Nephron progenitor cell (in vitro differentiated cells): ENCODE results near the gene STMN3.
A peak's percentile ranks its signal among the peaks of the same experiment; 100 is the strongest.
"Not testable (repeated sequence)": the region's sequence is repeated elsewhere in the genome, so short reads cannot be mapped to it uniquely, and the experiment has no call there.

Source experiments
- DNase-seq: peaks from one replicate; pipeline ENCODE4 v3.0.0; 2021
- H3K27ac Mint-ChIP-seq: 2 replicates; pipeline ENCODE4 v1.8.0; 2021; ENCODE audit warnings: mild to moderate bottlenecking, moderate library complexity, mixed read lengths
- H3K27me3 Mint-ChIP-seq: 2 replicates; pipeline ENCODE4 v1.8.0; 2021; ENCODE audit warnings: mild to moderate bottlenecking, low read depth, mixed read lengths; ENCODE audit not compliant: poor library complexity
- H3K36me3 Mint-ChIP-seq: 2 replicates; pipeline ENCODE4 v1.8.0; 2021; ENCODE audit warnings: low read depth, mixed read lengths
- H3K4me1 Mint-ChIP-seq: 2 replicates; pipeline ENCODE4 v1.8.0; 2021; ENCODE audit warnings: mixed read lengths
- H3K4me3 Mint-ChIP-seq: 2 replicates; pipeline ENCODE4 v1.8.0; 2021; ENCODE audit warnings: mild to moderate bottlenecking, moderate library complexity, mixed read lengths
- H3K9me3 Mint-ChIP-seq: 2 replicates; pipeline ENCODE4 v1.8.0; 2021; ENCODE audit warnings: mild to moderate bottlenecking, moderate library complexity, mixed read lengths
- TF ChIP-seq, protein P1 (sequence below): fragments of 200-600 bp; sonication (generic); IDR thresholded peaks from 2 replicates; pipeline ENCODE4 v1.5.0; 2021; ENCODE audit warnings: antibody characterized with exemption

STMN3 gene

DNA sequence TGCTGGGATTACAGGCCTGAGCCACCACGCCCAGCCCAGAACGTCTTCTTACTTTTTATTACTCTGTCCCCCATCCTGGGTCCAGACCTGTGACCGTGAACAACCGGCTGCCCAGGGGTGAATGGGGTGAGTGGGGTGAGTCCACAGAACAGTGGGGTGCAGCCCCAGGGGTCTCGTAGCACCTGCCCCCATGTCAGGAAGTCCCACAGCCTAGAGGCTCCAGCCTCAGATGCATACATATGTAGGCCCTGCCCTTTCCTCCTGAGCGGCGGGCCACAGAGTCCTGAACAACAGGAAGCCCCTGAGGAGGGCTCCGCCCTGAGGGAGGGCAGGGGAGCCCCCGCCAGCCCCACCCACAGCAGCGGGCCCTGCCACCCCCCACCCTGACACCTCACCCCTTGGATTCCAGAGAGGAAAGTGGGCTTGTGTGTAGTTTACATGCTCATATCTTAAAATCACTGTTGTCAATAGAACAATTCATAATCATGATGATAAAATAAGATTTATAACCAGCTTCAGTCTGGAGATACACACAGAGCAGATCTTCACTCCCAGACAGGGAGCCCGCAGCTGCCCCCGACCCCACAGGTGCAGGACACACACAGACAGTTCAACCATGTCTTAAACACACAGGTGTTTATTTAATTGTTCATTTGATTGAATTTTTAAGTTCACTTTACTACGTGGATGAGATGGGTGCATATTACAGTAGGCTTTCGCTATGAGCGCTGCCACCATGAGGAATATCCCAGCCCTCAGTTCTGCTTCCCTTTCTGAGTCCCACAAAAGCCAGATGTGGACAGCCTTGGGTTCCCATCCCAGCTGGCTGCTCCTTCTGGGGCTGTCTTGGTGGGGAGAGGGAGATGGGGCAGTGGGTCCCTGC lies 13.9 kb downstream of the STMN3 start:
- H3K4me1 Mint-ChIP-seq: peaks cover 18% of the 10 kb centered on the region
- no peaks in the 10 kb centered on the region for H3K36me3 Mint-ChIP-seq
- no peak for DNase-seq
- no peak overlapping the region for H3K4me3 Mint-ChIP-seq
- H3K9me3 Mint-ChIP-seq: no peaks in the 10 kb centered on the region
- TF ChIP-seq, protein P1, sequence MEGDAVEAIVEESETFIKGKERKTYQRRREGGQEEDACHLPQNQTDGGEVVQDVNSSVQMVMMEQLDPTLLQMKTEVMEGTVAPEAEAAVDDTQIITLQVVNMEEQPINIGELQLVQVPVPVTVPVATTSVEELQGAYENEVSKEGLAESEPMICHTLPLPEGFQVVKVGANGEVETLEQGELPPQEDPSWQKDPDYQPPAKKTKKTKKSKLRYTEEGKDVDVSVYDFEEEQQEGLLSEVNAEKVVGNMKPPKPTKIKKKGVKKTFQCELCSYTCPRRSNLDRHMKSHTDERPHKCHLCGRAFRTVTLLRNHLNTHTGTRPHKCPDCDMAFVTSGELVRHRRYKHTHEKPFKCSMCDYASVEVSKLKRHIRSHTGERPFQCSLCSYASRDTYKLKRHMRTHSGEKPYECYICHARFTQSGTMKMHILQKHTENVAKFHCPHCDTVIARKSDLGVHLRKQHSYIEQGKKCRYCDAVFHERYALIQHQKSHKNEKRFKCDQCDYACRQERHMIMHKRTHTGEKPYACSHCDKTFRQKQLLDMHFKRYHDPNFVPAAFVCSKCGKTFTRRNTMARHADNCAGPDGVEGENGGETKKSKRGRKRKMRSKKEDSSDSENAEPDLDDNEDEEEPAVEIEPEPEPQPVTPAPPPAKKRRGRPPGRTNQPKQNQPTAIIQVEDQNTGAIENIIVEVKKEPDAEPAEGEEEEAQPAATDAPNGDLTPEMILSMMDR: no peak
- no peak overlapping the region for H3K27ac Mint-ChIP-seq
- peaks cover 17% of the 10 kb centered on the region for H3K27me3 Mint-ChIP-seq

- TF ChIP-seq, protein P1: no peak
- Mint-ChIP-seq H3K36me3 (no peaks in the 10 kb centered on the region), H3K4me3 (no peak overlapping the region), H3K4me1 (peaks cover 11% of the 10 kb centered on the region), H3K27ac (no peak overlapping the region), H3K27me3 (peaks cover 6% of the 10 kb centered on the region), H3K9me3 (no peaks in the 10 kb centered on the region)
- no peak for DNase-seq
Observed at GRCh38 chr20:63636752-63637628, 16.2 kb downstream of the STMN3 start.

- no peak for DNase-seq
- TF ChIP-seq, protein P1: no peak
- Mint-ChIP-seq H3K4me1 (peaks cover 19% of the 10 kb centered on the region), H3K9me3 (no peaks in the 10 kb centered on the region), H3K27ac (no peak overlapping the region), H3K27me3 (peaks cover 6% of the 10 kb centered on the region), H3K36me3 (no peaks in the 10 kb centered on the region), H3K4me3 (no peak overlapping the region)
Observed at GRCh38 chr20:63635431-63636141, 17.6 kb downstream of the STMN3 start.

DNA sequence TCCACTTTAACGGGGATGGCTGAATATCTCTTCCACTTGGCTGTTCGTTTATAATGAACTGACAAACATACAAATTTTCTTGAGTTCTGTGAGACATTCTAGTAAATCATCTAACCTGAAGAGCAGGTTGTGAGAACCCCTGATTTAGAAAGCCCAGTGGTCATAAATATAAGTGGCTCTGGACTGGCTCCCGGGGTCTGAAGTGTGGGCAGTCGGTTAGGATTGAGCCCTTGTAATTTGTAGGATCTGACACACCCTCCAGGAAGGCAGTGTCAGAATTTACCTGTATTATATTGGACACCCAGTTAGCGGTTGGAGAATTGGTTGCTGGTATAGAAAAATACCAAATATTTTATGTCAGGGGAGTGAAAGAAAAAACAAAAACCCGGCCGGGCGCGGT lies 19.5 kb downstream of the STMN3 start:
- no peak for DNase-seq
- peaks cover 6% of the 10 kb centered on the region for H3K27me3 Mint-ChIP-seq
- H3K4me1 Mint-ChIP-seq: peaks cover 32% of the 10 kb centered on the region
- H3K27ac Mint-ChIP-seq: no peak overlapping the region
- TF ChIP-seq, protein P1: no peak
- no peak overlapping the region for H3K4me3 Mint-ChIP-seq
- peaks cover 7% of the 10 kb centered on the region for H3K36me3 Mint-ChIP-seq
- no peaks in the 10 kb centered on the region for H3K9me3 Mint-ChIP-seq

DNA sequence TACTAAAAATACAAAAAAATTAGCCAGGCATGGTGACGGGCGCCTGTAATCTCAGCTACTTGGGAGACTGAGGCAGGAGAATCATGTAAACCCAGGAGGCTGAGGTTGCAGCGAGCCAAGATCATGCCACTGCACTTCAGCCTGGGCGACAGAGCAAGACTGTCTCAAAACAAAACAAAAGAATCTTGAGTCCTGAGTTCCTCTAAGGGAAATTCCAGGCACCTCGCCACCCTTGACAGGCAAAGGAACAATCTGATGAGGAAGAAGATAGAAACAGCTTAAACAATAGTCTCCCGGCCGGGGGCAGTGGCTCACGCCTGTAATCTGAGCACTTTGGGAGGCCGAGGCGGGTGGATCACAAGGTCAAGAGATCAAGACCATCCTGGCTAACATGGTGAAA lies 21.8 kb downstream of the STMN3 start:
- H3K4me3 Mint-ChIP-seq, H3K27me3 Mint-ChIP-seq, H3K9me3 Mint-ChIP-seq: not testable (repeated sequence)
- Mint-ChIP-seq H3K4me1 (peaks cover 29% of the 10 kb centered on the region), H3K27ac (peak overlapping the region; percentile 51), H3K36me3 (peaks cover 13% of the 10 kb centered on the region)
- DNase-seq: peak; percentile 35

DNA sequence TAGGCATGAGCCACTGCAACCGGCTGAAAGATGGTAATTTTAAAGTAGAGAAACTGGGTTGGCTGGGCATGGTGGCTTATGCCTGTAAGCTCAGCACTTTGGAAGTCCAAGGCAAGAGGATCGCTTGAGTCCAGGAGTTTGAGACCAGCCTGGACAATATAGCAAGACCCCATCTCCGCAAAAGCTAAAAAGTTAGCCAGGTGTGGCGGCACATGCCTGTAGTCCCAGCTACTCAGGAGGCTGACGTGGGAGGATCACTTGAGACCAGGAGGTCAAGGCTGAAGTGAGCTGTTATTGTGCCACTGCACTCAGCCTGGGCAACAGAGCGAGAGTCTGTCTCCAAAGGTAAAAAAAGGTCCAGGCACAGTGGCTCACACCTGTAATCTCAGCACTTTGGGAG lies 22.3 kb downstream of the STMN3 start:
- Mint-ChIP-seq H3K4me1 (peaks cover 29% of the 10 kb centered on the region), H3K27ac (peak overlapping the region; percentile 51), H3K36me3 (peaks cover 13% of the 10 kb centered on the region)
- not testable (repeated sequence) for H3K4me3 Mint-ChIP-seq, H3K27me3 Mint-ChIP-seq, H3K9me3 Mint-ChIP-seq, DNase-seq
